Measurements from ENCODE around the gene PTGR1.
"Not testable (repeated sequence)": the region's sequence is repeated elsewhere in the genome, so short reads cannot be mapped to it uniquely, and the experiment has no call there.

The PTGR1 gene

GRCh38 chr9:111610845-111611244 lies 11.4 kb upstream of the PTGR1 start:
- DNase-seq, result no peak

- DNase-seq, result no peak
These were observed 10.7 kb upstream of the PTGR1 start for GRCh38 chr9:111610149-111610548.

GRCh38 chr9:111605041-111605559 lies 5.7 kb upstream of the PTGR1 start:
- no peak for DNase-seq

GRCh38 chr9:111604054-111604615 lies 4.7 kb upstream of the PTGR1 start:
- DNase-seq, result no peak

- DNase-seq, result no peak
These were observed 3.6 kb upstream of the PTGR1 start for GRCh38 chr9:111603041-111603440.

- peak; percentile 15 to 16 for DNase-seq
These were observed 2.0 kb upstream of the PTGR1 start for GRCh38 chr9:111601237-111602018.

- no peak for DNase-seq
These were observed 502 bp upstream of the PTGR1 start for GRCh38 chr9:111599955-111600343.

- DNase-seq, result peak; percentile 7 to 26
These were observed 735 bp downstream of the PTGR1 start for GRCh38 chr9:111598733-111599091.

- DNase-seq, result peak; percentile 36 to 51
These were observed 1.4 kb downstream of the PTGR1 start for GRCh38 chr9:111597852-111598732.

- DNase-seq, result no peak
These were observed 10.6 kb downstream of the PTGR1 start for GRCh38 chr9:111588846-111589245.

GRCh38 chr9:111586378-111586777 lies 13.1 kb downstream of the PTGR1 start:
- no peak for DNase-seq

- no peak for DNase-seq
These were observed 16.6 kb downstream of the PTGR1 start for GRCh38 chr9:111582888-111583287.

- no peak for DNase-seq
These were observed 26.4 kb downstream of the PTGR1 start for GRCh38 chr9:111572950-111573604.

- not testable (repeated sequence) for DNase-seq
These were observed 31.3 kb downstream of the PTGR1 start for GRCh38 chr9:111568127-111568526.

GRCh38 chr9:111566234-111566633 lies 33.2 kb downstream of the PTGR1 start:
- DNase-seq, result no peak

GRCh38 chr9:111561165-111561719 lies 38.2 kb downstream of the PTGR1 start:
- no peak for DNase-seq

GRCh38 chr9:111559000-111559610 lies 40.3 kb downstream of the PTGR1 start:
- DNase-seq, result peak in 1 of 2 donors; percentile 20

- not testable (repeated sequence) for DNase-seq
These were observed 44.0 kb downstream of the PTGR1 start for GRCh38 chr9:111555425-111555824.

GRCh38 chr9:111548623-111549022 lies 50.8 kb downstream of the PTGR1 start:
- DNase-seq, result no peak

- DNase-seq, result no peak
These were observed 56.8 kb downstream of the PTGR1 start for GRCh38 chr9:111542497-111543254.

GRCh38 chr9:111533099-111533790 lies 66.2 kb downstream of the PTGR1 start:
- DNase-seq, result no peak
